GM18526 (cell line): ENCODE measurements around the gene SLITRK1.

Source experiments
- POLR2A ChIP-seq: IDR thresholded peaks from 3 replicates; pipeline ENCODE4 v1.6.1; 2011; ENCODE audit not compliant: insufficient read length; ENCODE audit errors: extremely low read depth

The SLITRK1 gene

DNA sequence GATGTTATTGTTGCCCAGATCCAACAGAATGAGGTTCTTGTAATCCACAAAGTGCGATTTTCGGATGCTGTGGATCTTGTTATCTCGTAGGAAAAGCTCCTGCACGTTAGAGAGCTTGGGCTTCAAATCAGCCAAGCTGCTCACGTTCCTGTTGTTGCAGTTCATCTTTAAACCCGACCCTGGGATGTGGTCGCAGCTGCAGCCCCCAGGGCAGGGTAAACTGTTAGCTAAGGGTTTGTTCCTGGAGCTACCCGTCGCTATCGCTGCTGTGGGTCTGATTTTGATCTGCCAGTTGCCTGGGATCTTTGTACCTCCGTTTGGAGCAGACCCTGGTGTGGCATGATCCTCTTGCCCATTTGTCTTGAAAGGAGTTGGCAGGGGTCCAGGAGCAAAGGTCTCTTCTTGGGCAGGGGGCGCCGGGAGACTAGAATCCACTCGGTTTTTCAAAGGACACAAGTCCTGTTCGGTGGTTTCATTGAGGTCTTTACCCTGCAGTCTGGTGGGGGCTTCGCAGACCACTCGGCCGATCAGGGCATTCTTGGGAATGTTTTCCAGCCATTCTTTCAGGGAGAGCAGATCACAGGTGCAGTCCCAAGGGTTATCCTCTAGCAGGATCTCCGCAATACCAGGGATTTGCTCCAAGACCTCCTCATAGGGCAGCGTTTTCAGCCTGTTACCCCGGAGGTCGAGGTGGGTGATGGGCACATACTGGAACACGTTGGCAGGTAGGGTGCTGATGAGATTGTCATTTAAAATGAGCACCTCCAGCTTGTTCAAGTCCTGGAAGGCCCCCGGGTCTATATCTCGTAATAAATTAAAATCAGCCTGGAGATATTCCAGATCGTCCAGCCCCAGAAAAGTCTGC lies 1.8 kb downstream of the SLITRK1 start:
- no peak for TF ChIP-seq POLR2A

- no peak for TF ChIP-seq POLR2A
Measured at GRCh38 chr13:83879431-83880171, 2.7 kb downstream of the SLITRK1 start.

DNA sequence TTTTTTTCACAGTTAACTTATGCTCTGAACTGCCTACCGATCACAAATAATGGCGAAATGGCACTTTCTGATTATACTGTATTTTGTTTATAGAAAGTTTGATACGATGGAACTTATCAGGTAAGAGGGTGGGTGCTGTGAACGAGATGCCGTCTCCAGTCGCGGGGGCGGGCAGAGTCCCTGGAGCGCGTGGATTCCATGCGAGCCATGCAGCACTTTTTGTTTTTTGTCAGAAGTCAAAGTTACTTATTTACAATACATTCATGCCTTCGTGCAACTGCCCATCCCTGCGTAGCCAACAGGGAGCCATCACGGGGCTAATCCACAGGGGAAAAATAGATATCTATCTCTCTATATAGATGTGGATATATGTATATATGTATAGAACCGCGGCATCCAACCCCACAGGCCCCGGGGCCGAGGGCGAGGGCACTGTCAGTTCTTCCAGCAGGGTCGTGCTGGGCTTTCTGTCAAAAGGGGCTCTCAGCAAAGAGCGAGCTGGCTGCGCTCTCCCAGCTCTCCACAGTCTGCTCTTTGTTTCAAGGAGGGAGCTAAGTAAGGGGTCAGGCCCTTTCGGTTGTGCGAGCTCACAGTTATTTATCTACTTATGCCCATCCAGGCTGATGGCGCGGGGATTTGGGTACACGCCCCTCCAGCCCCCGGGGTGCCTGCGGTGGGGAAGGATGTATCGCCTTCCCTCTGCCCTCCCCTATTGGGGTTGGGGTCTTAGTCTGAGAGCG lies 3.4 kb downstream of the SLITRK1 start:
- no peak for TF ChIP-seq POLR2A

DNA sequence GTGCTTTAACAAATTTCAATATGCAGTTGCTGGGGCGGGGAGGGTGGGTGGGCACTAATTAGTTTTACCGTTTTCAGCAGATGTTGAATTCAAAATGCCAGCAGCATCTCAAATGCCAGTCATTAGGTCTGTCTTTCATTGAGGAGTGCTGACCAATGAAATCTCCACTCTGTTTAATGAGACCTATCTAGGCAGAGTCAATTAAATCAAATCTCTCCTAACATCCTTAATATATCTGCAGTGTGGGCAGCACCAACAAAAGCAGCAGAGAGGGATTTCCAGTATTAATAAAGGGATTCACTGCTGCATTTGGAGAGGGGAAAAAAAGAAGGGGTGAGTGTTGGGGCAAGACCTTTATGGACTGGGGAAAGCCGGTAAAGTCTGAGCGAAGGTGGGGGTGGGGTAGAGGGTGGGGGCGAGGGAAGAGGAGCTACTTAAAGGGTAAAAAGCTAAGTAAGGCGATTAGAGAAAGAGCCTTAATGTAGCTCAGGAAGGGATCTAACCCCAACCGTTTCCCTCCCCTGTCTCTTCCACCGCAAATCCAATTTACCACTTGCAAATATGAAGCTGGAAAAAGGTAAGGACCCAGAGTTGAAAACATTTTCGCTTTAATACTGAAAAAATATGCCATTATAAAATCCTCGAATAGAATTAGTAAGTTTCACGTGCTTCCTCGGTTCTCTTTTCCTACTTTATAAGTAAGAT lies 4.5 kb downstream of the SLITRK1 start:
- no peak for TF ChIP-seq POLR2A

DNA sequence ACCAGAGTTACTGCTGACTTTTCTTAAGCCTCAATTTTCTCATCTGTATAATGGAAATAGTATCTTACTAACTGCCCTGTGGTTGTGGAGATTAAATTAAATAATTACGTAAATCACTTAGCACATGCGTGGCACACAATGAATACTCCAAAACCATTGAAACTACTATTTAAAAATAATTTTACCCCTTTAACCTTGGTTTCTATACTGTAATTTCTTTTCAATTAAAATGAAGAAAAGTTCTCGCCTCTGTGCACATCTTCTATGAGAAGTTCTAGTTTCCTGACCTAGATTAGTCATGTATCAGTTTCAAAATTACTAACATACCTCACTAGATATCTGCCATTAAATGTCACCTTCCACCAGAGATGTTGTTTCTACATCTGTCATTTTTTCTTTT lies 5.7 kb downstream of the SLITRK1 start:
- no peak for TF ChIP-seq POLR2A

- no peak for TF ChIP-seq POLR2A
Measured at GRCh38 chr13:83867708-83868107, 14.6 kb downstream of the SLITRK1 start.

DNA sequence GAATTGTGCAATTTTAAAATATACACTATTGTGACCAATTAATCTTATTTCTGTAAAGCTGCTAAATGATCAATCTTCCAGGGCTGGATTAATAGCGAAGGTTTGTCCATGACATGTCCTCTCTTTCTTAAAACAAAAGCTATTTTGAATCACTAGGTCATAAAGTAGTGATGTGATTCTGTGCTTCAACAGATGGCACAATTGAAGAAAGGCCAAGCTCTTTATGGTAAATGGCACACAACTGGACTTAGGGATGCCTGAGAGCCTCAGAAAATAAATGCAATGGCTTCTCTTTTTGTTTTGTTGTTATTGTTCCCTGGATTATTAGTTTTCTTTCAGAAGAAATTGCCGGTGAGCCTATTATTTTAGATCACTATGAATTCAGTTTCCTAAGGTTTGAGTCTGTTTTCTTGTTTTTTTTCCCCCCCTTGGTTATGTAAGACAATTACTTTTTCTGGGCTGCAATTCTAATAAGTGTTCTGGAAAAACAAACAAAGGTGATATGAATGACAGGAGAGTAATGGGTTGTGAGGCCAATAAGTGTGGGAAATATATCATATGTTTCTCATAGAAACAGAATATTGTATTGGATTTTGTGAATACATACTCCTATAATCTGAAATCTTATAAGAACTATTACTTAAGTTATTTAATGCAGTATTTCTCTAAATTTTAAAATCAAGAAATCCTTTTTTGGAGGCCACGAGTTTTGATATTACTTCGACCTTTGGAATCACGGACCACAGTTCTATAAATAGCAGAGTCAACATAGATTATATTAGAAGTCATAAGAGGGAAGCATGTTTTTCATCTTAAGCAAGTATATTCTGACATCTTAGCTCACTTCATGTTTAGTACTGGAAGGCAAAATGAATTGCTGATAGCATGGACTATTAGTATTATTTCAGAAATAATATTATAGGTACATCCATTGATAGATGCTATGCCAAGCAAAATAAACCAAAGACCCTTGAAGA lies 16.8 kb downstream of the SLITRK1 start:
- no peak for TF ChIP-seq POLR2A

DNA sequence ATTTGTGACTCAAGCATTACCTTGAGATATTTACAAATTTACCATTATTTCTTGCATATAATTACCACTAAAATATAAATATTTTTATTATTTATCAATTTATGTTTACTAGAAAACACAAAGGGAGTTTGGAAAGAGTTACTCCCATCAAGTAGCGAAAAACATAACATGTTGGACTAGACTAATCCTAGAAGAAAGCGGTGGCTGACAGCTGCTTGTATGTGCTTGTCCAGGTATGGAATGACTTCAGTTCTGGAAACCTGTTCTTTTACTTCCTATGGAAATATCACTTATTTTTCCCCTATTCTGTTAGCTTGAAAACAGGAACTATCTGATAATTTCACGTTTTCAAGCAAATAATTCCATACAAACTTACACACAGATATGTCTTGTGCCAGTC lies 28.5 kb downstream of the SLITRK1 start:
- TF ChIP-seq POLR2A: no peak

GRCh38 chr13:83845106-83845505 lies 37.2 kb downstream of the SLITRK1 start:
- TF ChIP-seq POLR2A: no peak

DNA sequence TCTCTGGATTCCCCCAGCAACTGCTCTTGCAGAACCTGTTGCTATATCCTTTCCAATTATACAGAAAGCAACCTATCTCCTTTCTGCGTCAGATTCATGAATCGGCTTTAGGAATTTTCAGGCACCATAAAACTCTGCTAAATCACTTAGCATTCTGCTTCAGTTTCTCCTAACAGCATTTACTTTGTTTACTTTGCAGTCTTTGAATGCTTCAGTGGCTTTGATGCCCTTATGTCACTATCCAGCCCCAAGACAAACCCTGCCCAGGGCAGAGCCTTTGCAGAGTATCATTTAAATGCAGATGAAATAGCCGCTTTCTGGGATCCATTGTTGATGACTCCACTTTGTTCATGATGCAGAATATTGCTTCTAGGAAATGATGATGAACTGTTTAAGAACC lies 43.1 kb downstream of the SLITRK1 start:
- TF ChIP-seq POLR2A: no peak

DNA sequence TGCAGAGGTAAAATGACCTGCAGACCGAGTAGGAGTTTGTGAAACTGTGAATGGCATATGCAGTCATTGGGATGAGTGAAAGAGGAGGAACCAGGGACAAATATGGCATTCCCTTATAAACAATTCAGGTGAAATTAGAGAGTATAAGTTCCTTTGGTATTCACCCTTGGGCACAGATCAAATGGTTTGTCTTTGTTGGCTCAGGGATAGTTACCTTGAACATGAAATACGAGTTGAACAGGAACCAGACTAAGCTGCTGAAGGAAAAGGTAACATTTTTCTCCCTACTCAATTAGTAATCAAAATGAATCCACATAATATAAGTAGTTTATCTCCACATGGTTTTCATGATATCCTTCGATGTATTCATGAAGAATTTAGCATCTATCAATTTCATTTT lies 50.5 kb downstream of the SLITRK1 start:
- no peak for TF ChIP-seq POLR2A

DNA sequence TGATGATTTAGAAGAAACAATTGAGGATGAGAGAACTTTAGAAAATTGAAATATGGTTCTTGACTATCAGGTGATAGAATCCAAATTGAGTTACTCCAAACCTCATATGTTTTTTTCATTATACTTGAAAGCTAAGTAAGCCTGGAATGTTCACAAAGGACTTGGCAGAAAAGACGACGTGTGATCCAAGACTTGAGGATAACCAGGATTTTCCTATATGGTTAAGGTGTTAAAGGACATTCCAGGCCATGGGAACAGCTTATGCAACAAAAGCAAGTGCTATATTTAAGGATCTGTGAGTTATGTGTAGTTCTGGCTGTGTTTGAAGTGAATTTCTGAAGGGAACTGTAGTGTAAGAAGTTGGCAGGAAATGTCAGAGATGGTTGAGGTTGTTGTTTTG lies 52.5 kb downstream of the SLITRK1 start:
- no peak for TF ChIP-seq POLR2A

- TF ChIP-seq POLR2A: no peak
Measured at GRCh38 chr13:83827338-83827737, 54.9 kb downstream of the SLITRK1 start.
